ENCODE data around the gene PDHB.

Gene PDHB

GRCh38 chr3:58411036-58411435, 22.6 kb downstream of the PDHB start:
- Histone ChIP-seq H2AFZ (no peak overlapping the region), H3K36me3 (ENCODE audit: control insufficient read depth, insufficient read depth, low read length) (no peaks in the 10 kb centered on the region), H3K79me2 (peaks cover 6% of the 10 kb centered on the region), H3K4me1 (peaks cover 15% of the 10 kb centered on the region), H3K9ac (no peak overlapping the region), H3K9me3 (ENCODE audit: control insufficient read depth, low read length) (no peaks in the 10 kb centered on the region), H3K4me2 (ENCODE audit: low read length) (no peak overlapping the region), H3K4me3 (ENCODE audit: low read depth, low read length) (no peak overlapping the region), H3K27me3 (ENCODE audit: control insufficient read depth, insufficient read depth, low read length) (no peaks in the 10 kb centered on the region), H3K27ac (no peak overlapping the region)
- TF ChIP-seq CTCF (IDR thresholded peaks at IDR 0.05): no peak

- no peak overlapping the region for H3K9ac ChIP-seq
- H3K79me2 ChIP-seq: no peaks in the 10 kb centered on the region
- H3K27ac ChIP-seq: peak overlapping the region; percentile 11
- TF ChIP-seq CTCF (IDR thresholded peaks at IDR 0.05): no peak
- H3K4me2 ChIP-seq (ENCODE audit: low read length): no peak overlapping the region
- H3K9me3 ChIP-seq (ENCODE audit: control insufficient read depth, low read length): no peaks in the 10 kb centered on the region
- H2AFZ ChIP-seq: no peak overlapping the region
- no peaks in the 10 kb centered on the region for H3K36me3 ChIP-seq (ENCODE audit: control insufficient read depth, insufficient read depth, low read length)
- peaks cover 15% of the 10 kb centered on the region for H3K4me1 ChIP-seq
- no peak overlapping the region for H3K4me3 ChIP-seq (ENCODE audit: low read depth, low read length)
- H3K27me3 ChIP-seq (ENCODE audit: control insufficient read depth, insufficient read depth, low read length): no peaks in the 10 kb centered on the region
Measured at GRCh38 chr3:58409663-58410062, 24.0 kb downstream of the PDHB start.

GRCh38 chr3:58408906-58409305, 24.7 kb downstream of the PDHB start:
- H3K4me3 ChIP-seq (ENCODE audit: low read depth, low read length): no peak overlapping the region
- H3K9me3 ChIP-seq (ENCODE audit: control insufficient read depth, low read length): no peaks in the 10 kb centered on the region
- H3K4me2 ChIP-seq (ENCODE audit: low read length): no peak overlapping the region
- no peak overlapping the region for H2AFZ ChIP-seq
- H3K27me3 ChIP-seq (ENCODE audit: control insufficient read depth, insufficient read depth, low read length): no peaks in the 10 kb centered on the region
- H3K27ac ChIP-seq: no peak overlapping the region
- no peak overlapping the region for H3K9ac ChIP-seq
- H3K79me2 ChIP-seq: no peaks in the 10 kb centered on the region
- H3K36me3 ChIP-seq (ENCODE audit: control insufficient read depth, insufficient read depth, low read length): no peaks in the 10 kb centered on the region
- H3K4me1 ChIP-seq: peaks cover 11% of the 10 kb centered on the region
- no peak for TF ChIP-seq CTCF (IDR thresholded peaks at IDR 0.05)

- no peak overlapping the region for H3K4me3 ChIP-seq (ENCODE audit: low read depth, low read length)
- no peak overlapping the region for H3K4me2 ChIP-seq (ENCODE audit: low read length)
- no peaks in the 10 kb centered on the region for H3K27me3 ChIP-seq (ENCODE audit: control insufficient read depth, insufficient read depth, low read length)
- no peak for TF ChIP-seq CTCF (IDR thresholded peaks at IDR 0.05)
- no peak overlapping the region for H3K9ac ChIP-seq
- H3K79me2 ChIP-seq: no peaks in the 10 kb centered on the region
- no peaks in the 10 kb centered on the region for H3K36me3 ChIP-seq (ENCODE audit: control insufficient read depth, insufficient read depth, low read length)
- H3K27ac ChIP-seq: no peak overlapping the region
- H3K4me1 ChIP-seq: peaks cover 5% of the 10 kb centered on the region
- H3K9me3 ChIP-seq (ENCODE audit: control insufficient read depth, low read length): no peaks in the 10 kb centered on the region
- H2AFZ ChIP-seq: no peak overlapping the region
Measured at GRCh38 chr3:58404396-58404795, 29.2 kb downstream of the PDHB start.

GRCh38 chr3:58403513-58404109, 30.0 kb downstream of the PDHB start:
- Histone ChIP-seq H3K4me3 (ENCODE audit: low read depth, low read length) (no peak overlapping the region), H3K4me1 (no peaks in the 10 kb centered on the region), H3K9me3 (ENCODE audit: control insufficient read depth, low read length) (no peaks in the 10 kb centered on the region), H3K79me2 (no peaks in the 10 kb centered on the region), H3K27me3 (ENCODE audit: control insufficient read depth, insufficient read depth, low read length) (no peaks in the 10 kb centered on the region), H3K9ac (no peak overlapping the region), H3K36me3 (ENCODE audit: control insufficient read depth, insufficient read depth, low read length) (no peaks in the 10 kb centered on the region), H3K27ac (no peak overlapping the region), H2AFZ (no peak overlapping the region), H3K4me2 (ENCODE audit: low read length) (no peak overlapping the region)
- no peak for TF ChIP-seq CTCF (IDR thresholded peaks at IDR 0.05)

Data from parathyroid adenoma (tissue), 2 donors.